Peyer's patch (tissue), 4 donors: Measurements from ENCODE around the gene RESP18.

Experiments
- CTCF ChIP-seq, 6 experiments: fragments of 450-650 bp in 4 of 6; fragments of 200-600 bp in 2 of 6; sonication (generic) in 1 of 6; IDR thresholded peaks; one replicate each; pipeline ENCODE4 v1.5.1; 2017 to 2019; ENCODE audit warnings: antibody characterized with exemption in 6 of 6, mild to moderate bottlenecking in 3 of 6, moderate library complexity in 1 of 6
- POLR2A ChIP-seq, 2 donors: fragments of 450-650 bp; IDR thresholded peaks; one replicate each; pipeline ENCODE4 v1.5.1; 2017; ENCODE audit warnings: antibody characterized with exemption in 2 of 2, mild to moderate bottlenecking in 2 of 2, moderate library complexity in 2 of 2

GRCh38 chr2:219314804-219315468 lies 17.6 kb downstream of the RESP18 start:
- TF ChIP-seq CTCF (IDR thresholded peaks at IDR 0.05) = no peak
- TF ChIP-seq POLR2A (IDR thresholded peaks at IDR 0.05) = no peak
